HepG2 (cell line): ENCODE measurements around the gene RASAL1.

Experiments
- CEBPG ChIP-seq: IDR thresholded peaks from 2 replicates; pipeline ENCODE4 v1.6.1; 2016
- EZH2 ChIP-seq: conservative IDR thresholded peaks from 2 replicates; pipeline ENCODE4 v1.6.1; 2012; ENCODE audit warnings: mild to moderate bottlenecking, low read depth, low read length, moderate library complexity
- FOSL1 ChIP-seq: sonication (generic); formaldehyde crosslinking; IDR thresholded peaks from 2 replicates; pipeline ENCODE4 v1.9.0; 2021; ENCODE audit warnings: missing genetic modification reagents, borderline replicate concordance
- POLR2A ChIP-seq, 2 experiments: IDR thresholded peaks; 2 replicates each; pipeline ENCODE4 v1.6.1; 2011; ENCODE audit warnings: low read depth in 2 of 2, low read length in 2 of 2, mild to moderate bottlenecking in 1 of 2, moderate library complexity in 1 of 2; ENCODE audit not compliant: insufficient read depth in 1 of 2
- RFX5 ChIP-seq: IDR thresholded peaks from 2 replicates; pipeline ENCODE4 v1.6.1; 2011; ENCODE audit warnings: low read depth, low read length, improper control_type of control experiment
- ZFP1 ChIP-seq: IDR thresholded peaks from 2 replicates; pipeline ENCODE4 v1.6.1; 2016
- ZNF326 ChIP-seq: sonication (generic); formaldehyde crosslinking; IDR thresholded peaks from 2 replicates; pipeline ENCODE4 v1.4.0; 2020; ENCODE audit warnings: missing genetic modification reagents, borderline replicate concordance
- ZNF546 ChIP-seq: sonication (generic); formaldehyde crosslinking; conservative IDR thresholded peaks from 2 replicates; pipeline ENCODE4 v1.8.1; 2023; ENCODE audit warnings: mild to moderate bottlenecking, missing genetic modification reagents
- TF ChIP-seq, protein P1 (sequence below): sonication (generic); formaldehyde crosslinking; IDR thresholded peaks from 2 replicates; pipeline ENCODE4 v1.5.0; 2020; ENCODE audit warnings: mild to moderate bottlenecking, missing genetic modification reagents, moderate library complexity
- TF ChIP-seq, protein P2 (sequence below): IDR thresholded peaks from 2 replicates; pipeline ENCODE4 v1.6.1; 2012; ENCODE audit warnings: low read length, improper control_type of control experiment
- TF ChIP-seq, protein P3 (sequence below): IDR thresholded peaks from 2 replicates; pipeline ENCODE4 v1.6.1; 2016; ENCODE audit warnings: missing compliant biosample characterization, missing genetic modification reagents, borderline replicate concordance
- TF ChIP-seq, protein P4 (sequence below): sonication (generic); formaldehyde crosslinking; IDR thresholded peaks from 2 replicates; pipeline ENCODE4 v1.4.0; 2020; ENCODE audit warnings: low read depth, mild to moderate bottlenecking, missing genetic modification reagents
- TF ChIP-seq, protein P5 (sequence below): sonication (generic); formaldehyde crosslinking; IDR thresholded peaks from 2 replicates; pipeline ENCODE4 v1.8.1; 2022; ENCODE audit warnings: low read depth, mild to moderate bottlenecking, missing genetic modification reagents

DNA sequence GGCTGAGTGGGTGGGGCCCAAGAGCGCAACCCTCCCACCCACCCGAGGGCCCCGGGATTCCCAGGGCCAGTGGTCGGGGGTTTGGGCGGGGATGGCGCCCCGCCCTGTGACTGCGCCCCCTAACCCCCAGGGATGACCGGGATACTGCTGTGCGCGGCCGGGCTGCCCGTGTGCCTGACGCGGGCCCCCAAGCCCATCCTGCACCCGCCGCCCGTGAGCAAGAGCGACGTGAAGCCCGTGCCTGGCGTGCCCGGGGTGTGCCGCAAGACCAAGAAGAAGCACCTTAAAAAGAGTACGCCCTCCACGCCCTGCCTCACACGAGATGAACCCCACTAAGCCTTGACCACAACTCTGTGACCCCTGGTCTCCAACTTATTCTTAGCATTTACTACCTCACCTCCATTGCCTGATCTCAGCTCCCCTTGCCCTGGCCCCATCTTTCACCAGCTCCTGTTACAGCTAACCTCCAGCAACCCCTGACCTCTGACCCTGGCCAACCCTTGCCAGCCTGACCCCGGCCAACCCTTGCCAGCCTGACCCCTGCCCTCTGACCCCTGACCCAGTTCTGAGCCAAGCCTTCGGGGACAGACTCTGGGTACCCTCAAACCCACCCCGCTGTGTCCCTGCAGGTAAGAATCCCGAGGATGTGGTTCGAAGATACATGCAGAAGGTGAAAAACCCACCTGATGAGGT is 42.0 kb downstream of the RASAL1 start:
- TF ChIP-seq, protein P1, sequence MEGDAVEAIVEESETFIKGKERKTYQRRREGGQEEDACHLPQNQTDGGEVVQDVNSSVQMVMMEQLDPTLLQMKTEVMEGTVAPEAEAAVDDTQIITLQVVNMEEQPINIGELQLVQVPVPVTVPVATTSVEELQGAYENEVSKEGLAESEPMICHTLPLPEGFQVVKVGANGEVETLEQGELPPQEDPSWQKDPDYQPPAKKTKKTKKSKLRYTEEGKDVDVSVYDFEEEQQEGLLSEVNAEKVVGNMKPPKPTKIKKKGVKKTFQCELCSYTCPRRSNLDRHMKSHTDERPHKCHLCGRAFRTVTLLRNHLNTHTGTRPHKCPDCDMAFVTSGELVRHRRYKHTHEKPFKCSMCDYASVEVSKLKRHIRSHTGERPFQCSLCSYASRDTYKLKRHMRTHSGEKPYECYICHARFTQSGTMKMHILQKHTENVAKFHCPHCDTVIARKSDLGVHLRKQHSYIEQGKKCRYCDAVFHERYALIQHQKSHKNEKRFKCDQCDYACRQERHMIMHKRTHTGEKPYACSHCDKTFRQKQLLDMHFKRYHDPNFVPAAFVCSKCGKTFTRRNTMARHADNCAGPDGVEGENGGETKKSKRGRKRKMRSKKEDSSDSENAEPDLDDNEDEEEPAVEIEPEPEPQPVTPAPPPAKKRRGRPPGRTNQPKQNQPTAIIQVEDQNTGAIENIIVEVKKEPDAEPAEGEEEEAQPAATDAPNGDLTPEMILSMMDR (CRISPR knock-in tag), result no peak
- TF ChIP-seq ZFP1 (CRISPR knock-in tag) (no peak), ZNF326 (CRISPR knock-in tag) (no peak), RFX5 (no peak), EZH2 (no peak), ZNF546 (CRISPR knock-in tag) (no peak), POLR2A (IDR thresholded peaks at IDR 0.05; ENCODE audit: insufficient read depth in 1 of 2, low read depth in 2 of 2, low read length in 2 of 2) (no peak), FOSL1 (CRISPR knock-in tag) (no peak), CEBPG (CRISPR knock-in tag) (no peak)
- TF ChIP-seq, protein P2, sequence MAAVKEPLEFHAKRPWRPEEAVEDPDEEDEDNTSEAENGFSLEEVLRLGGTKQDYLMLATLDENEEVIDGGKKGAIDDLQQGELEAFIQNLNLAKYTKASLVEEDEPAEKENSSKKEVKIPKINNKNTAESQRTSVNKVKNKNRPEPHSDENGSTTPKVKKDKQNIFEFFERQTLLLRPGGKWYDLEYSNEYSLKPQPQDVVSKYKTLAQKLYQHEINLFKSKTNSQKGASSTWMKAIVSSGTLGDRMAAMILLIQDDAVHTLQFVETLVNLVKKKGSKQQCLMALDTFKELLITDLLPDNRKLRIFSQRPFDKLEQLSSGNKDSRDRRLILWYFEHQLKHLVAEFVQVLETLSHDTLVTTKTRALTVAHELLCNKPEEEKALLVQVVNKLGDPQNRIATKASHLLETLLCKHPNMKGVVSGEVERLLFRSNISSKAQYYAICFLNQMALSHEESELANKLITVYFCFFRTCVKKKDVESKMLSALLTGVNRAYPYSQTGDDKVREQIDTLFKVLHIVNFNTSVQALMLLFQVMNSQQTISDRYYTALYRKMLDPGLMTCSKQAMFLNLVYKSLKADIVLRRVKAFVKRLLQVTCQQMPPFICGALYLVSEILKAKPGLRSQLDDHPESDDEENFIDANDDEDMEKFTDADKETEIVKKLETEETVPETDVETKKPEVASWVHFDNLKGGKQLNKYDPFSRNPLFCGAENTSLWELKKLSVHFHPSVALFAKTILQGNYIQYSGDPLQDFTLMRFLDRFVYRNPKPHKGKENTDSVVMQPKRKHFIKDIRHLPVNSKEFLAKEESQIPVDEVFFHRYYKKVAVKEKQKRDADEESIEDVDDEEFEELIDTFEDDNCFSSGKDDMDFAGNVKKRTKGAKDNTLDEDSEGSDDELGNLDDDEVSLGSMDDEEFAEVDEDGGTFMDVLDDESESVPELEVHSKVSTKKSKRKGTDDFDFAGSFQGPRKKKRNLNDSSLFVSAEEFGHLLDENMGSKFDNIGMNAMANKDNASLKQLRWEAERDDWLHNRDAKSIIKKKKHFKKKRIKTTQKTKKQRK, result no peak
- TF ChIP-seq, protein P3, sequence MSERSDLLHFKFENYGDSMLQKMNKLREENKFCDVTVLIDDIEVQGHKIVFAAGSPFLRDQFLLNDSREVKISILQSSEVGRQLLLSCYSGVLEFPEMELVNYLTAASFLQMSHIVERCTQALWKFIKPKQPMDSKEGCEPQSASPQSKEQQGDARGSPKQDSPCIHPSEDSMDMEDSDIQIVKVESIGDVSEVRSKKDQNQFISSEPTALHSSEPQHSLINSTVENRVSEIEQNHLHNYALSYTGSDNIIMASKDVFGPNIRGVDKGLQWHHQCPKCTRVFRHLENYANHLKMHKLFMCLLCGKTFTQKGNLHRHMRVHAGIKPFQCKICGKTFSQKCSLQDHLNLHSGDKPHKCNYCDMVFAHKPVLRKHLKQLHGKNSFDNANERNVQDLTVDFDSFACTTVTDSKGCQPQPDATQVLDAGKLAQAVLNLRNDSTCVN (CRISPR knock-in tag), result no peak
- TF ChIP-seq, protein P4, sequence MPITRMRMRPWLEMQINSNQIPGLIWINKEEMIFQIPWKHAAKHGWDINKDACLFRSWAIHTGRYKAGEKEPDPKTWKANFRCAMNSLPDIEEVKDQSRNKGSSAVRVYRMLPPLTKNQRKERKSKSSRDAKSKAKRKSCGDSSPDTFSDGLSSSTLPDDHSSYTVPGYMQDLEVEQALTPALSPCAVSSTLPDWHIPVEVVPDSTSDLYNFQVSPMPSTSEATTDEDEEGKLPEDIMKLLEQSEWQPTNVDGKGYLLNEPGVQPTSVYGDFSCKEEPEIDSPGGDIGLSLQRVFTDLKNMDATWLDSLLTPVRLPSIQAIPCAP (CRISPR knock-in tag), result no peak
- TF ChIP-seq, protein P5, sequence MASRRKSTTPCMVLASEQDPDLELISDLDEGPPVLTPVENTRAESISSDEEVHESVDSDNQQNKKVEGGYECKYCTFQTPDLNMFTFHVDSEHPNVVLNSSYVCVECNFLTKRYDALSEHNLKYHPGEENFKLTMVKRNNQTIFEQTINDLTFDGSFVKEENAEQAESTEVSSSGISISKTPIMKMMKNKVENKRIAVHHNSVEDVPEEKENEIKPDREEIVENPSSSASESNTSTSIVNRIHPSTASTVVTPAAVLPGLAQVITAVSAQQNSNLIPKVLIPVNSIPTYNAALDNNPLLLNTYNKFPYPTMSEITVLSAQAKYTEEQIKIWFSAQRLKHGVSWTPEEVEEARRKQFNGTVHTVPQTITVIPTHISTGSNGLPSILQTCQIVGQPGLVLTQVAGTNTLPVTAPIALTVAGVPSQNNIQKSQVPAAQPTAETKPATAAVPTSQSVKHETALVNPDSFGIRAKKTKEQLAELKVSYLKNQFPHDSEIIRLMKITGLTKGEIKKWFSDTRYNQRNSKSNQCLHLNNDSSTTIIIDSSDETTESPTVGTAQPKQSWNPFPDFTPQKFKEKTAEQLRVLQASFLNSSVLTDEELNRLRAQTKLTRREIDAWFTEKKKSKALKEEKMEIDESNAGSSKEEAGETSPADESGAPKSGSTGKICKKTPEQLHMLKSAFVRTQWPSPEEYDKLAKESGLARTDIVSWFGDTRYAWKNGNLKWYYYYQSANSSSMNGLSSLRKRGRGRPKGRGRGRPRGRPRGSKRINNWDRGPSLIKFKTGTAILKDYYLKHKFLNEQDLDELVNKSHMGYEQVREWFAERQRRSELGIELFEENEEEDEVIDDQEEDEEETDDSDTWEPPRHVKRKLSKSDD (CRISPR knock-in tag), result no peak
